Activated CD4-positive, alpha-beta memory T cell treated with anti-CD3 and anti-CD28 coated beads for 36 hours (primary cell): ENCODE data around the gene DAPK2. TPM values are rescaled to one million over a fixed set of nuclear protein-coding genes. Genes with fewer than 3 reads are reported as not detected.

Experiments
- CTCF ChIA-PET: fragments of 350-600 bp; sonication (Branson Sonifier 250); formaldehyde crosslinking; loops from one replicate; lab custom pipeline; 2021; ENCODE audit warnings: antibody characterized with exemption, inconsistent platforms; lab: Charles Lee
- POLR2A ChIA-PET: fragments of 350-600 bp; sonication (Branson Sonifier 250); formaldehyde crosslinking; loops from one replicate; lab custom pipeline; 2021; ENCODE audit warnings: antibody characterized with exemption; lab: Charles Lee
- DNase-seq: peaks from one replicate; pipeline ENCODE4 v3.0.0-alpha.2; 2020
- H3K27ac Mint-ChIP-seq: one replicate; pipeline ENCODE4 v1.8.0; 2021; ENCODE audit warnings: mixed read lengths
- H3K27me3 Mint-ChIP-seq: one replicate; pipeline ENCODE4 v1.8.0; 2021; ENCODE audit warnings: mixed read lengths
- H3K36me3 Mint-ChIP-seq: one replicate; pipeline ENCODE4 v1.8.0; 2021; ENCODE audit warnings: mixed read lengths
- H3K4me1 Mint-ChIP-seq: one replicate; pipeline ENCODE4 v1.8.0; 2021; ENCODE audit warnings: low read depth, mixed read lengths
- H3K4me3 Mint-ChIP-seq: one replicate; pipeline ENCODE4 v1.8.0; 2021; ENCODE audit warnings: mild to moderate bottlenecking, mixed read lengths
- H3K9me3 Mint-ChIP-seq: one replicate; pipeline ENCODE4 v1.8.0; 2021; ENCODE audit warnings: mixed read lengths
- intact Hi-C: fragments of 100-400 bp; cut with micrococcal nuclease; formaldehyde crosslinking; loops from one replicate; pipeline ENCODE4 v1.15.1; 2023
- total RNA-seq, 2 experiments: library from RNA; stranded (reverse); gene quantifications; one replicate each; pipeline ENCODE4 v1.2.3, GENCODE V29; 2021

Gene DAPK2
- total RNA-seq, 2 experiments from 2014 or later: 0.81 to 0.87 TPM

DNA sequence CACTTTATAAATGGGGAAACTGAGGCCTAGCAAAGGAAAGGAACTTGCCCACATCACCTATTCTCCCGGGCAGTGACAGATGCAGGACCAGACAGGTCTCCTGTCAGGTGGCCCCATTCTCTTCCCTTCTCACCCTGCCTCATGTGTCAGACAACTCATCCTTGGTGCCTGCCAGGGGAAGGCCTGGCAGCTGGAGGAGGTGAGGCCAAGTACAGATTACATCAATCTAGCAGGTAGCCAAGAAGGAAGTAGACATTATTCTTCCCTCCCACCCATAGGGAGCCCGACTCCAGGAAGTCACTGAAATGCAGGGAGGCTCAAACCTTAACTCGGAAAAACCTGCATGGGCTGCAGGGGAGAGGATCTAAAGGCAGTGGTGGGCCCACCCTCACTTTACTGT is 39.6 kb downstream of the DAPK2 start:
- no peak for DNase-seq
- ChIA-PET POLR2A (interaction anchor here (1.3 kb wide), 1 partner anchor 62 kb away, joined by 3 read pairs; no protein-coding TSS in a partner anchor), CTCF (interaction anchor here (2.1 to 2.4 kb wide), 2 partner anchors 40 to 62 kb away, joined by 7 read pairs; partner anchors contain the start of gene DAPK2)
- Mint-ChIP-seq H3K4me1 (peaks cover 35% of the 10 kb centered on the region), H3K36me3 (no peaks in the 10 kb centered on the region), H3K4me3 (no peak overlapping the region), H3K27ac (no peak overlapping the region), H3K9me3 (no peaks in the 10 kb centered on the region), H3K27me3 (no peaks in the 10 kb centered on the region)
- intact Hi-C loops: no loop called here

- no peak overlapping the region for H3K27ac Mint-ChIP-seq
- intact Hi-C loops: no loop called here
- H3K36me3 Mint-ChIP-seq: no peaks in the 10 kb centered on the region
- peaks cover 18% of the 10 kb centered on the region for H3K4me1 Mint-ChIP-seq
- POLR2A ChIA-PET: no interaction called here
- H3K4me3 Mint-ChIP-seq: no peak overlapping the region
- CTCF ChIA-PET: interaction anchor here (1.3 to 1.8 kb wide), 2 partner anchors 42 to 59 kb away, joined by 3 to 5 read pairs; no protein-coding TSS in a partner anchor
- no peak for DNase-seq
- H3K27me3 Mint-ChIP-seq: no peaks in the 10 kb centered on the region
- H3K9me3 Mint-ChIP-seq: no peaks in the 10 kb centered on the region
Observed at GRCh38 chr15:64004587-64004986, 41.7 kb downstream of the DAPK2 start.

DNA sequence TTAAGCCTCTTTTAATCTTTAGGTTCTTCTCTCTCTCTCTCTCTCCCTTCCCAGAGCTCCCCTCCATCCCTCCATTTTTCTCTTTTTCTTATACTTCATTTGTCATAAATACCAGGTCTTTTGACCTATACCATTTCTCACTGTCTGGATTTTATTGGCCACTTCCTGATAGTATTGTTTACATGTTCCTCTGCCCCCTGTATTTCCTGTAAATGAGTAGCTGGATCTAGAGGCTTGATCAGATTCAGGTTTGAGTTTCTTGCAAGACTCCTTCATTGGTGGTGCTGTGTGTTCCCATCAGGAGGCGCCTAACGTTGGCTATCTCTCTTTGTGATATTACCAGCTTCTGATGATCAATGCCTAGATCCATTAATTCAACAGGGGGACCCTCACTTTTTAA is 42.2 kb downstream of the DAPK2 start:
- ChIA-PET CTCF (interaction anchor here (1.8 kb wide), 1 partner anchor 43 kb away, joined by 5 read pairs; no protein-coding TSS in a partner anchor), POLR2A (no interaction called here)
- H3K27me3 Mint-ChIP-seq: no peaks in the 10 kb centered on the region
- intact Hi-C loops: no loop called here
- no peaks in the 10 kb centered on the region for H3K9me3 Mint-ChIP-seq
- H3K27ac Mint-ChIP-seq: no peak overlapping the region
- no peaks in the 10 kb centered on the region for H3K36me3 Mint-ChIP-seq
- H3K4me3 Mint-ChIP-seq: no peak overlapping the region
- H3K4me1 Mint-ChIP-seq: peaks cover 13% of the 10 kb centered on the region
- no peak for DNase-seq

DNA sequence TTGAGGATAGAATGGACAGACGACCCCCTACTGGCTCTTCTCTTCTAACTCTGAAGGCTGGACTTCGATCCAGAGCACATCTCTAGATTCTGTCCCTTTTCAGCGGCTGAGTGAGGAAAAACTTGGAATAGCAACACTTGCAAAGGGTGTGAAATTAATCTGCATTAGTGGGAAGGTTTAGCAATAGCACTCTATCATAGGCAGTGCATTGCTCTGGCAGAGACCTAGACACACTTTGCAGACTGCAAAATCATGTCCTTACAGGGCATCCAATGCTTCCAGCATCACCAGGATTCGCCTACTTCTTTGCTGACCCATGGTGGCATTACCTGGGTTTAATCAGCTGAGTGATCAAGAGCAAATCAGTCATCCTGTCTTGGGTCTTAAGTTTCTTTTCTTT is 43.1 kb downstream of the DAPK2 start:
- no peak for DNase-seq
- ChIA-PET POLR2A (no interaction called here), CTCF (no interaction called here)
- Mint-ChIP-seq H3K27ac (no peak overlapping the region), H3K4me1 (peaks cover 10% of the 10 kb centered on the region), H3K36me3 (no peaks in the 10 kb centered on the region), H3K27me3 (no peaks in the 10 kb centered on the region), H3K9me3 (no peaks in the 10 kb centered on the region), H3K4me3 (no peak overlapping the region)
- intact Hi-C loops: no loop called here

DNA sequence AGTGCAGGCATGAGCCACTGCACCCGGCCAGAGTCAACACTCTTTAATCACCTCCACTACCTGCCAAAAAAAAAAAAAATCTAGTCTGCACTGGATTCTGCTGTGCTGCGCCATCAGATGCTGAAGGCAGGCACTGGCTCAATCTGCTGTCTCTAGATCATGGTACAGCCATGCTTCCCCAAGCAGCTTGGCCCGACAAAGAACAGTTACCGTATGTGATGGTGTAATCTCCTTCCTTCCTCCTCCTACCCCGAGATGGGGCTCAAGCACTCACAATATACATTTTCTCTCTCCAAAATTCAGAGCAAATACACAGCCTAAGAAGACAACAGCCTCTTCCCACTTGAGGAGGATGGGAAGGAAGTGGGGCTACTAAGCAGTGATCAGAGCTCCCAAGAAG is 45.1 kb downstream of the DAPK2 start:
- intact Hi-C loops: no loop called here
- no peaks in the 10 kb centered on the region for H3K36me3 Mint-ChIP-seq
- H3K4me1 Mint-ChIP-seq: peaks cover 9% of the 10 kb centered on the region
- ChIA-PET POLR2A (no interaction called here), CTCF (no interaction called here)
- H3K4me3 Mint-ChIP-seq: no peak overlapping the region
- H3K27ac Mint-ChIP-seq: no peak overlapping the region
- no peak for DNase-seq
- no peaks in the 10 kb centered on the region for H3K27me3 Mint-ChIP-seq
- H3K9me3 Mint-ChIP-seq: no peaks in the 10 kb centered on the region

- intact Hi-C loops: no loop called here
- no peak overlapping the region for H3K4me3 Mint-ChIP-seq
- H3K4me1 Mint-ChIP-seq: peaks cover 14% of the 10 kb centered on the region
- ChIA-PET CTCF (interaction anchor here (1.4 kb wide), 1 partner anchor 9 kb away, joined by 4 read pairs; no protein-coding TSS in a partner anchor), POLR2A (interaction anchor here (0.8 kb wide), 1 partner anchor 15 kb away, joined by 3 read pairs; no protein-coding TSS in a partner anchor)
- no peaks in the 10 kb centered on the region for H3K9me3 Mint-ChIP-seq
- H3K27me3 Mint-ChIP-seq: no peaks in the 10 kb centered on the region
- no peak overlapping the region for H3K27ac Mint-ChIP-seq
- no peaks in the 10 kb centered on the region for H3K36me3 Mint-ChIP-seq
- DNase-seq: no peak
Observed at GRCh38 chr15:64000183-64000951, 45.9 kb downstream of the DAPK2 start.

- H3K9me3 Mint-ChIP-seq: no peaks in the 10 kb centered on the region
- CTCF ChIA-PET: interaction anchor here (1.4 kb wide), 1 partner anchor 10 kb away, joined by 4 read pairs; no protein-coding TSS in a partner anchor
- intact Hi-C loops: no loop called here
- no peak for DNase-seq
- H3K27ac Mint-ChIP-seq: no peak overlapping the region
- H3K27me3 Mint-ChIP-seq: no peaks in the 10 kb centered on the region
- H3K4me3 Mint-ChIP-seq: no peak overlapping the region
- POLR2A ChIA-PET: interaction anchor here (0.8 kb wide), 1 partner anchor 14 kb away, joined by 3 read pairs; no protein-coding TSS in a partner anchor
- no peaks in the 10 kb centered on the region for H3K36me3 Mint-ChIP-seq
- H3K4me1 Mint-ChIP-seq: peaks cover 13% of the 10 kb centered on the region
Observed at GRCh38 chr15:63999177-63999576, 47.1 kb downstream of the DAPK2 start.

GRCh38 chr15:63998489-63998888 is 47.8 kb downstream of the DAPK2 start:
- H3K36me3 Mint-ChIP-seq: no peaks in the 10 kb centered on the region
- no peaks in the 10 kb centered on the region for H3K9me3 Mint-ChIP-seq
- intact Hi-C loops: no loop called here
- no peaks in the 10 kb centered on the region for H3K27me3 Mint-ChIP-seq
- POLR2A ChIA-PET: no interaction called here
- CTCF ChIA-PET: no interaction called here
- H3K27ac Mint-ChIP-seq: no peak overlapping the region
- no peak overlapping the region for H3K4me3 Mint-ChIP-seq
- no peak for DNase-seq
- peaks cover 9% of the 10 kb centered on the region for H3K4me1 Mint-ChIP-seq

DNA sequence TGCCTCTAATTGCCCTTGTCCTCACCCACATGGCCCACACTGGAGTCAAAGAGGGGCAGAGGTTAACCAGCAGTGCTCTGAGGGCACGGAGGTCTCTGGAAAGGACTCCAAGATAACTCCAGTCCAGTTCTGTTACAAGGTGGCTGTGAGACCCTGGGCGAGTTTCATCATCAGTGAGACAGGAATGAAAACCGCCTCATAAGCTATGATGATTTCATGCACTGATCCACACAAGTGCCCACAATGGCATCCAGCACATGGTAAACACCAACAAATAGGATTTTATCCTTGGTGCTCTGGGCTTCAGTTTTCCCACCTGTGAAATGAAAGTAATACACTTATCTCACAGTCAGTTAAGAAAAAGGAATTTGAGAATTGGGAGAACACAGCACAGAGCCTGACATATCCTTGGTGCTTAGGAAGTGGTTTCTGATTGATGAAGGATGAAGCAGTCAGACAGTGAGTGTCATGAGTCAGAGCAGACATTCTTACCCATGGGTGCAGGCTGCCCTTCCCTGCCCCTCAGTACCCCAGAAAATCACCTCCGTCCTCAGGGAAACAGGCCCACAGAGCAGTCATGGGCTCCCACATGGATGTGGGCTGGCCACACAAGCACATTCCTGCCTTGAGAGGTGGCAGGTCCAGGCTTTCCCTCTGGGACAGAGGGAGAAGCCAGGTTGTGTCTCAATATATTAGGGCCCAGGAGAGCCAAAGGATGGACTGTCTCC is 48.4 kb downstream of the DAPK2 start:
- Mint-ChIP-seq H3K36me3 (no peaks in the 10 kb centered on the region), H3K9me3 (no peaks in the 10 kb centered on the region), H3K4me3 (no peak overlapping the region), H3K4me1 (peaks cover 9% of the 10 kb centered on the region), H3K27ac (no peak overlapping the region), H3K27me3 (no peaks in the 10 kb centered on the region)
- DNase-seq: no peak
- intact Hi-C loops: no loop called here
- CTCF ChIA-PET: interaction anchor here (0.6 kb wide), 1 partner anchor 13 kb away, joined by 3 read pairs; no protein-coding TSS in a partner anchor
- POLR2A ChIA-PET: no interaction called here

DNA sequence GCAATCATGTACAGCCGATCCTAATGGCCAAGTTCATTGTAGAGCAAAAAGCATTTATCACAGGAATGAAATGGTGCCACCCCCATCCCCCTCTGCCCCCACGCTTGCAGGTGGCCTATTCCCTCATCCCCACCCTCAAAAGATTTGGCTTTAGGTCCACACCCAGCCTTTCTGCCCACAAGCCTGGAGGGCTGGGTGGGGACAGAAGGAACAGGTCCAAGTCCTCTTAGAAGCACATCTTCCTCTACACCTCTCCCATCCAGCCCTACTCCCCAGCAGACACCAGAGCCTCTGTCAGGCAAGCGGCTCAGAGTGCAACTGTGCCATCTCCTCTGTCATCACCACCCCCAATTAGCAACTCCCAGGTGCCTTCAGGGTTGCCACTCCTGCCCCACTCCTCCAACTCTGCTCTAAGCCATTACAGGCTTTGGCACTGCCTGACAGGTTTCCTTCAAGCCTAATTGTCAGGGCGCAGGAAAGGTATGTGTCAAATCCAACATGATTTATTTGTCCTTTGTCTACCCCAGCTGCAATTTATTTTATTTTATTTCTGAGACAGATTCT is 49.4 kb downstream of the DAPK2 start:
- DNase-seq: no peak
- Mint-ChIP-seq H3K4me3 (no peak overlapping the region), H3K27me3 (no peaks in the 10 kb centered on the region), H3K36me3 (no peaks in the 10 kb centered on the region), H3K27ac (no peak overlapping the region), H3K9me3 (no peaks in the 10 kb centered on the region), H3K4me1 (peaks cover 9% of the 10 kb centered on the region)
- POLR2A ChIA-PET: no interaction called here
- CTCF ChIA-PET: interaction anchor here (1.7 kb wide), 1 partner anchor 50 kb away, joined by 5 read pairs; no protein-coding TSS in a partner anchor
- intact Hi-C loops: no loop called here

DNA sequence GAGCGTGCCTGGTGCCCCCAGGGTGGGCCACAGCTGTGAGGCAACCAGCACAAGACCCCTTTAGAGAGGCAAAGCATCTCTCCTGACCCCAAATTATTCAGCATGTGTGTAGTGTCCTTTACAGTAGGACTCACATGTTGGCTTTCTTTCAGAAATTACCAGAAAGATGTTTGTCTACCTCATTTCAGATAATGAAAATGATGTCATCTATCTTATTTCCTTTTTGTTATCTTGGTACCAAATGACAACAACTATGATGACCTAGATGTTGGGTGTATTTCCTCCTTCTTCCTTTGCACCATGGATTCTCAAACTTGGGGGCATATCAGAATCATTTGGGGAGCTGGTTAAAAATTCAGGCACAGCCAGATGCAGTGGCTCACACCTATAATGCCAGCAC is 50.5 kb downstream of the DAPK2 start:
- POLR2A ChIA-PET: no interaction called here
- intact Hi-C loops: no loop called here
- CTCF ChIA-PET: interaction anchor here (1.1 to 1.7 kb wide), 3 partner anchors 14 to 51 kb away, joined by 3 to 5 read pairs (median 3); no protein-coding TSS in a partner anchor
- Mint-ChIP-seq H3K4me1 (peaks cover 11% of the 10 kb centered on the region), H3K9me3 (no peaks in the 10 kb centered on the region), H3K4me3 (no peak overlapping the region), H3K36me3 (no peaks in the 10 kb centered on the region), H3K27me3 (no peaks in the 10 kb centered on the region), H3K27ac (no peak overlapping the region)
- no peak for DNase-seq
